Cardiac fibroblast (primary cell): Measurements from ENCODE around the gene LRRC63.
A peak's percentile ranks its signal among the peaks of the same experiment; 100 is the strongest.

ENCODE experiments used
- DNase-seq, 2 donors: peaks; one replicate each; pipeline versions ENCODE4 v3.0.0 to v3.0.0-alpha.2; 2010; ENCODE audit warnings: low read depth in 2 of 2
- H3K4me3 ChIP-seq, 2 donors: replicated peaks in 1 of 2; 1 replicate in 1 of 2; 2 replicates in 1 of 2; pipeline ENCODE4 v1.5.1; 2011; ENCODE audit warnings: low read depth in 2 of 2, low read length in 2 of 2, mild to moderate bottlenecking in 2 of 2, moderate library complexity in 1 of 2
- CTCF ChIP-seq: IDR thresholded peaks from one replicate; pipeline ENCODE4 v1.5.1; 2011; ENCODE audit warnings: low read depth, mild to moderate bottlenecking, low read length, inconsistent platforms

LRRC63 gene

GRCh38 chr13:46232281-46232680 lies 20.6 kb downstream of the LRRC63 start:
- peak; percentile 35 to 48 for DNase-seq
- TF ChIP-seq CTCF = no peak
- H3K4me3 ChIP-seq = no peak overlapping the region

GRCh38 chr13:46235286-46235685 lies 23.6 kb downstream of the LRRC63 start:
- TF ChIP-seq CTCF = no peak
- DNase-seq = no peak
- no peak overlapping the region for H3K4me3 ChIP-seq

GRCh38 chr13:46265292-46265691 lies 53.6 kb downstream of the LRRC63 start:
- no peak for DNase-seq
- no peak for TF ChIP-seq CTCF
- no peak overlapping the region for H3K4me3 ChIP-seq

GRCh38 chr13:46267166-46267565 lies 55.4 kb downstream of the LRRC63 start:
- no peak for TF ChIP-seq CTCF
- no peak for DNase-seq
- no peak overlapping the region for H3K4me3 ChIP-seq

- H3K4me3 ChIP-seq = no peak overlapping the region
- TF ChIP-seq CTCF = no peak
- no peak for DNase-seq
These were observed 58.7 kb downstream of the LRRC63 start for GRCh38 chr13:46270416-46270815.

GRCh38 chr13:46274094-46274698 lies 62.5 kb downstream of the LRRC63 start:
- TF ChIP-seq CTCF = no peak
- H3K4me3 ChIP-seq = no peak overlapping the region
- DNase-seq = no peak

GRCh38 chr13:46278474-46278873 lies 66.7 kb downstream of the LRRC63 start:
- no peak for DNase-seq
- TF ChIP-seq CTCF = no peak
- H3K4me3 ChIP-seq = no peak overlapping the region
